ENCODE results near the gene SCRN1. TPM values are rescaled to one million over a fixed set of nuclear protein-coding genes. Genes with fewer than 3 reads are reported as not detected.

The SCRN1 gene
- total and polyA plus RNA-seq, 2 of the 13 experiments (the other 11 are each of a cell fraction or from before 2014, with no cell fraction given), result 43.2 to 49.8 TPM

GRCh38 chr7:29989257-29989995 lies at the start of gene SCRN1 (continued):
- TF ChIP-seq, protein P1, sequence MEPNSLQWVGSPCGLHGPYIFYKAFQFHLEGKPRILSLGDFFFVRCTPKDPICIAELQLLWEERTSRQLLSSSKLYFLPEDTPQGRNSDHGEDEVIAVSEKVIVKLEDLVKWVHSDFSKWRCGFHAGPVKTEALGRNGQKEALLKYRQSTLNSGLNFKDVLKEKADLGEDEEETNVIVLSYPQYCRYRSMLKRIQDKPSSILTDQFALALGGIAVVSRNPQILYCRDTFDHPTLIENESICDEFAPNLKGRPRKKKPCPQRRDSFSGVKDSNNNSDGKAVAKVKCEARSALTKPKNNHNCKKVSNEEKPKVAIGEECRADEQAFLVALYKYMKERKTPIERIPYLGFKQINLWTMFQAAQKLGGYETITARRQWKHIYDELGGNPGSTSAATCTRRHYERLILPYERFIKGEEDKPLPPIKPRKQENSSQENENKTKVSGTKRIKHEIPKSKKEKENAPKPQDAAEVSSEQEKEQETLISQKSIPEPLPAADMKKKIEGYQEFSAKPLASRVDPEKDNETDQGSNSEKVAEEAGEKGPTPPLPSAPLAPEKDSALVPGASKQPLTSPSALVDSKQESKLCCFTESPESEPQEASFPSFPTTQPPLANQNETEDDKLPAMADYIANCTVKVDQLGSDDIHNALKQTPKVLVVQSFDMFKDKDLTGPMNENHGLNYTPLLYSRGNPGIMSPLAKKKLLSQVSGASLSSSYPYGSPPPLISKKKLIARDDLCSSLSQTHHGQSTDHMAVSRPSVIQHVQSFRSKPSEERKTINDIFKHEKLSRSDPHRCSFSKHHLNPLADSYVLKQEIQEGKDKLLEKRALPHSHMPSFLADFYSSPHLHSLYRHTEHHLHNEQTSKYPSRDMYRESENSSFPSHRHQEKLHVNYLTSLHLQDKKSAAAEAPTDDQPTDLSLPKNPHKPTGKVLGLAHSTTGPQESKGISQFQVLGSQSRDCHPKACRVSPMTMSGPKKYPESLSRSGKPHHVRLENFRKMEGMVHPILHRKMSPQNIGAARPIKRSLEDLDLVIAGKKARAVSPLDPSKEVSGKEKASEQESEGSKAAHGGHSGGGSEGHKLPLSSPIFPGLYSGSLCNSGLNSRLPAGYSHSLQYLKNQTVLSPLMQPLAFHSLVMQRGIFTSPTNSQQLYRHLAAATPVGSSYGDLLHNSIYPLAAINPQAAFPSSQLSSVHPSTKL (CRISPR knock-in tag; IDR thresholded peaks at IDR 0.05), result no peak
- no peak for TF ChIP-seq ATF7-NPFF (CRISPR knock-in tag; IDR thresholded peaks at IDR 0.05; ENCODE audit: low read depth)
- TF ChIP-seq ZFP82 (CRISPR knock-in tag; IDR thresholded peaks at IDR 0.05; ENCODE audit: borderline replicate concordance), result no peak
- no peak for TF ChIP-seq MBNL3 (CRISPR knock-in tag; conservative IDR thresholded peaks at IDR 0.05)
- TF ChIP-seq HOMEZ (CRISPR knock-in tag; IDR thresholded peaks at IDR 0.05; ENCODE audit: low read depth), result no peak
- no peak for TF ChIP-seq ZBTB3 (CRISPR knock-in tag; IDR thresholded peaks at IDR 0.05; ENCODE audit: borderline replicate concordance, low read depth)
- TF ChIP-seq HNF4A (CRISPR knock-in tag; IDR thresholded peaks at IDR 0.05), result 0 out of 2 replicates have a peak, but pooled peaks have one; percentile 12
- TF ChIP-seq, protein P2, sequence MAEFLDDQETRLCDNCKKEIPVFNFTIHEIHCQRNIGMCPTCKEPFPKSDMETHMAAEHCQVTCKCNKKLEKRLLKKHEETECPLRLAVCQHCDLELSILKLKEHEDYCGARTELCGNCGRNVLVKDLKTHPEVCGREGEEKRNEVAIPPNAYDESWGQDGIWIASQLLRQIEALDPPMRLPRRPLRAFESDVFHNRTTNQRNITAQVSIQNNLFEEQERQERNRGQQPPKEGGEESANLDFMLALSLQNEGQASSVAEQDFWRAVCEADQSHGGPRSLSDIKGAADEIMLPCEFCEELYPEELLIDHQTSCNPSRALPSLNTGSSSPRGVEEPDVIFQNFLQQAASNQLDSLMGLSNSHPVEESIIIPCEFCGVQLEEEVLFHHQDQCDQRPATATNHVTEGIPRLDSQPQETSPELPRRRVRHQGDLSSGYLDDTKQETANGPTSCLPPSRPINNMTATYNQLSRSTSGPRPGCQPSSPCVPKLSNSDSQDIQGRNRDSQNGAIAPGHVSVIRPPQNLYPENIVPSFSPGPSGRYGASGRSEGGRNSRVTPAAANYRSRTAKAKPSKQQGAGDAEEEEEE (CRISPR knock-in tag; IDR thresholded peaks at IDR 0.05; ENCODE audit: borderline replicate concordance), result no peak
- no peak for TF ChIP-seq YEATS2 (CRISPR knock-in tag; IDR thresholded peaks at IDR 0.05; ENCODE audit: borderline replicate concordance)
- TF ChIP-seq, protein P3, sequence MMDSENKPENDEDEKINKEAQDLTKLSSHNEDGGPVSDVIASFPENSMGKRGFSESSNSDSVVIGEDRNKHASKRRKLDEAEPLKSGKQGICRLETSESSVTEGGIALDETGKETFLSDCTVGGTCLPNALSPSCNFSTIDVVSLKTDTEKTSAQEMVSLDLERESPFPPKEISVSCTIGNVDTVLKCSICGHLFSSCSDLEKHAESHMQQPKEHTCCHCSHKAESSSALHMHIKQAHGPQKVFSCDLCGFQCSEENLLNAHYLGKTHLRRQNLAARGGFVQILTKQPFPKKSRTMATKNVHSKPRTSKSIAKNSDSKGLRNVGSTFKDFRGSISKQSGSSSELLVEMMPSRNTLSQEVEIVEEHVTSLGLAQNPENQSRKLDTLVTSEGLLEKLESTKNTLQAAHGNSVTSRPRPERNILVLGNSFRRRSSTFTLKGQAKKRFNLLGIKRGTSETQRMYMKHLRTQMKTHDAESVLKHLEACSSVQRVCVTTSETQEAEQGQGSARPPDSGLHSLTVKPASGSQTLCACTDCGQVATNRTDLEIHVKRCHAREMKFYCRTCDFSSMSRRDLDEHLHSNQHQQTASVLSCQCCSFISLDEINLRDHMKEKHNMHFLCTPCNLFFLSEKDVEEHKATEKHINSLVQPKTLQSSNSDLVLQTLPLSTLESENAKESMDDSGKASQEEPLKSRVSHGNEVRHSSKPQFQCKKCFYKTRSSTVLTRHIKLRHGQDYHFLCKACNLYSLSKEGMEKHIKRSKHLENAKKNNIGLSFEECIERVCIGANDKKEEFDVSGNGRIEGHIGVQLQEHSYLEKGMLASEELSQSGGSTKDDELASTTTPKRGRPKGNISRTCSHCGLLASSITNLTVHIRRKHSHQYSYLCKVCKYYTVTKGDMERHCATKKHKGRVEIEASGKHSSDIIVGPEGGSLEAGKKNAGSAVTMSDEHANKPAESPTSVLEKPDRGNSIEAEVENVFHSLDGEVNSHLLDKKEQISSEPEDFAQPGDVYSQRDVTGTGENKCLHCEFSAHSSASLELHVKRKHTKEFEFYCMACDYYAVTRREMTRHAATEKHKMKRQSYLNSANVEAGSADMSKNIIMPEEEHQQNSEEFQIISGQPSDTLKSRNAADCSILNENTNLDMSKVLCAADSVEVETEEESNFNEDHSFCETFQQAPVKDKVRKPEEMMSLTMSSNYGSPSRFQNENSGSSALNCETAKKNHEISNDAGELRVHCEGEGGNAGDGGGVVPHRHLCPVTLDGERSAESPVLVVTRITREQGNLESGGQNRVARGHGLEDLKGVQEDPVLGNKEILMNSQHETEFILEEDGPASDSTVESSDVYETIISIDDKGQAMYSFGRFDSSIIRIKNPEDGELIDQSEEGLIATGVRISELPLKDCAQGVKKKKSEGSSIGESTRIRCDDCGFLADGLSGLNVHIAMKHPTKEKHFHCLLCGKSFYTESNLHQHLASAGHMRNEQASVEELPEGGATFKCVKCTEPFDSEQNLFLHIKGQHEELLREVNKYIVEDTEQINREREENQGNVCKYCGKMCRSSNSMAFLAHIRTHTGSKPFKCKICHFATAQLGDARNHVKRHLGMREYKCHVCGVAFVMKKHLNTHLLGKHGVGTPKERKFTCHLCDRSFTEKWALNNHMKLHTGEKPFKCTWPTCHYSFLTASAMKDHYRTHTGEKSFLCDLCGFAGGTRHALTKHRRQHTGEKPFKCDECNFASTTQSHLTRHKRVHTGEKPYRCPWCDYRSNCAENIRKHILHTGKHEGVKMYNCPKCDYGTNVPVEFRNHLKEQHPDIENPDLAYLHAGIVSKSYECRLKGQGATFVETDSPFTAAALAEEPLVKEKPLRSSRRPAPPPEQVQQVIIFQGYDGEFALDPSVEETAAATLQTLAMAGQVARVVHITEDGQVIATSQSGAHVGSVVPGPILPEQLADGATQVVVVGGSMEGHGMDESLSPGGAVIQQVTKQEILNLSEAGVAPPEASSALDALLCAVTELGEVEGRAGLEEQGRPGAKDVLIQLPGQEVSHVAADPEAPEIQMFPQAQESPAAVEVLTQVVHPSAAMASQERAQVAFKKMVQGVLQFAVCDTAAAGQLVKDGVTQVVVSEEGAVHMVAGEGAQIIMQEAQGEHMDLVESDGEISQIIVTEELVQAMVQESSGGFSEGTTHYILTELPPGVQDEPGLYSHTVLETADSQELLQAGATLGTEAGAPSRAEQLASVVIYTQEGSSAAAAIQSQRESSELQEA (CRISPR knock-in tag; IDR thresholded peaks at IDR 0.05; ENCODE audit: not compliant biosample characterization), result peak; percentile 10
- TF ChIP-seq ZNF83 (CRISPR knock-in tag; IDR thresholded peaks at IDR 0.05; ENCODE audit: borderline replicate concordance), result no peak

All from HepG2 (cell line).